ENCODE data around the gene TPX2. TPM values are rescaled to one million over a fixed set of nuclear protein-coding genes. Genes with fewer than 3 reads are reported as not detected.
A peak's percentile ranks its signal among the peaks of the same experiment; 100 is the strongest.

Gene TPX2
- total and polyA plus RNA-seq, 7 donors = 0.63 to 8.5 (median 2.2) TPM

DNA sequence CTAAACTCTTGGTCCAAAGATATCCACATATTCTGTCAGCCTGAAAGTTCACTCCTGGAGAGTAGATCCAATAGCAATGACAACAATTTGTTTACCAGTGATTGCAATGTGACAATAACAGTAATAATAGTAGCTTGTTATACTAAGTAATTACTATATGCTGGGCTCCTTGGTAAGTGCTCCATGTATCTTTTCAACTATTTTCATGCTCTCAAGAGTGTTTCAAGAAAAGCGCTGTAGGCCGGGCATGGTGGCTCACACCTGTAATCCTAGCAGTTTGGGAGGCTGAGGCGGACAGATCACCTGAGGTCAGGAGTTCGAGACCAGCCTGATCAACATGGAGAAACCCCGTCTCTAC is 31.9 kb upstream of the TPX2 start:
- ATAC-seq = no peak
- Histone ChIP-seq H3K4me3 (no peak overlapping the region), H3K9me3 (no peaks in the 10 kb centered on the region), H3K4me1 (peaks cover 83% of the 10 kb centered on the region), H3K36me3 (ENCODE audit: insufficient read depth in 1 of 2, low read depth in 1 of 2) (peaks cover 23 to 27% of the 10 kb centered on the region in 2 donors), H3K27me3 (ENCODE audit: insufficient read depth in 3 of 3, low read length in 2 of 3) (no peaks in the 10 kb centered on the region), H3K27ac (peak overlapping the region; percentile 85)
- DNase-seq = no peak
- TF ChIP-seq, protein P1, sequence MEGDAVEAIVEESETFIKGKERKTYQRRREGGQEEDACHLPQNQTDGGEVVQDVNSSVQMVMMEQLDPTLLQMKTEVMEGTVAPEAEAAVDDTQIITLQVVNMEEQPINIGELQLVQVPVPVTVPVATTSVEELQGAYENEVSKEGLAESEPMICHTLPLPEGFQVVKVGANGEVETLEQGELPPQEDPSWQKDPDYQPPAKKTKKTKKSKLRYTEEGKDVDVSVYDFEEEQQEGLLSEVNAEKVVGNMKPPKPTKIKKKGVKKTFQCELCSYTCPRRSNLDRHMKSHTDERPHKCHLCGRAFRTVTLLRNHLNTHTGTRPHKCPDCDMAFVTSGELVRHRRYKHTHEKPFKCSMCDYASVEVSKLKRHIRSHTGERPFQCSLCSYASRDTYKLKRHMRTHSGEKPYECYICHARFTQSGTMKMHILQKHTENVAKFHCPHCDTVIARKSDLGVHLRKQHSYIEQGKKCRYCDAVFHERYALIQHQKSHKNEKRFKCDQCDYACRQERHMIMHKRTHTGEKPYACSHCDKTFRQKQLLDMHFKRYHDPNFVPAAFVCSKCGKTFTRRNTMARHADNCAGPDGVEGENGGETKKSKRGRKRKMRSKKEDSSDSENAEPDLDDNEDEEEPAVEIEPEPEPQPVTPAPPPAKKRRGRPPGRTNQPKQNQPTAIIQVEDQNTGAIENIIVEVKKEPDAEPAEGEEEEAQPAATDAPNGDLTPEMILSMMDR (IDR thresholded peaks at IDR 0.05) = no peak
- 96 to 98% (median 98%) methylated on average over 5 of the region's 5 CpGs for WGBS, 3 donors
- intact Hi-C loops (cut with DNase I) = no loop called here

- 17 to 37% (median 26%) methylated on average over 2 of the region's 2 CpGs for WGBS, 3 donors
These were observed 30.9 kb upstream of the TPX2 start for GRCh38 chr20:31707994-31708735.

GRCh38 chr20:31708736-31709534 is 30.2 kb upstream of the TPX2 start:
- Histone ChIP-seq H3K36me3 (ENCODE audit: insufficient read depth in 1 of 2, low read depth in 1 of 2) (peaks cover 23 to 33% of the 10 kb centered on the region in 2 donors), H3K27me3 (ENCODE audit: insufficient read depth in 3 of 3, low read length in 2 of 3) (no peaks in the 10 kb centered on the region), H3K4me3 (peak overlapping the region; percentile 15), H3K4me1 (peaks cover 95% of the 10 kb centered on the region), H3K27ac (peak overlapping the region; percentile 85), H3K9me3 (no peaks in the 10 kb centered on the region)
- no peak for DNase-seq
- TF ChIP-seq, protein P1 (IDR thresholded peaks at IDR 0.05) = no peak
- WGBS, 3 donors = 96 to 97% (median 96%) methylated on average over 11 of the region's 11 CpGs
- intact Hi-C loops (cut with DNase I) = loop anchor here in 1 of 2 donors (2.0 kb wide), 1 partner anchor 14 kb away; the partner anchor contains the start of gene BCL2L1
- no peak for ATAC-seq

More at GRCh38 chr20:31707994-31708735, 30.9 kb upstream of the TPX2 start:
- intact Hi-C loops (cut with DNase I) = loop anchor here in 1 of 2 donors (2.0 kb wide), 1 partner anchor 15 kb away; the partner anchor contains the start of gene BCL2L1
- ATAC-seq (peak; percentile 62 to 75 (median 70)), DNase-seq (peak; percentile 80 to 87)
- Histone ChIP-seq H3K27me3 (ENCODE audit: insufficient read depth in 3 of 3, low read length in 2 of 3) (no peaks in the 10 kb centered on the region), H3K36me3 (ENCODE audit: insufficient read depth in 1 of 2, low read depth in 1 of 2) (peaks cover 23 to 27% of the 10 kb centered on the region in 2 donors), H3K4me1 (peaks cover 88% of the 10 kb centered on the region), H3K27ac (peak overlapping the region; percentile 85), H3K4me3 (peak overlapping the region; percentile 15), H3K9me3 (no peaks in the 10 kb centered on the region)
- TF ChIP-seq, protein P1 (IDR thresholded peaks at IDR 0.05) = no peak

- peaks cover 28 to 41% of the 10 kb centered on the region in 2 donors for H3K36me3 ChIP-seq (ENCODE audit: insufficient read depth in 1 of 2, low read depth in 1 of 2)
- peak overlapping the region; percentile 53 for H3K4me3 ChIP-seq
- WGBS, 3 donors = 80 to 85% (median 81%) methylated on average over 5 of the region's 5 CpGs
- peak overlapping the region; percentile 85 for H3K27ac ChIP-seq
- TF ChIP-seq, protein P1 (IDR thresholded peaks at IDR 0.05) = no peak
- H3K27me3 ChIP-seq (ENCODE audit: insufficient read depth in 3 of 3, low read length in 2 of 3) = no peaks in the 10 kb centered on the region
- peaks cover 93% of the 10 kb centered on the region for H3K4me1 ChIP-seq
- ATAC-seq (no peak), DNase-seq (no peak)
- no peaks in the 10 kb centered on the region for H3K9me3 ChIP-seq
- intact Hi-C loops (cut with DNase I) = loop anchor here in 1 of 2 donors (2.0 to 10.0 kb wide), 2 partner anchors 13 to 135 kb away; partner anchors contain the start of gene BCL2L1
These were observed 29.2 kb upstream of the TPX2 start for GRCh38 chr20:31709939-31710338.
